Mesenchymal stem cell (in vitro differentiated cells and primary cell): ENCODE data around the gene MDH2. TPM values are rescaled to one million over a fixed set of nuclear protein-coding genes. Genes with fewer than 3 reads are reported as not detected.

Source experiments
- small RNA-seq: library from polyadenylated mRNA; stranded (forward); fragments of <200 nt; extraction: miRNeasy Mini kit (QIAGEN cat#:217004); gene quantifications from one replicate; pipeline ENCODE3, GENCODE V24; 2013; ENCODE audit warnings: low read depth

Gene MDH2

Small RNA genes within 50 kb of the gene (small RNA-seq; reads per million reads assigned to genes)
- gene RNU6-863P = not detected
